HG03469 (cell line): Measurements from ENCODE around the gene MYO1A.
"Not testable (repeated sequence)": the region's sequence is repeated elsewhere in the genome, so short reads cannot be mapped to it uniquely, and the experiment has no call there.

Experiments
- ATAC-seq: cut with Tn5 transposase; IDR thresholded peaks from one replicate; pipeline ENCODE4 v1.9.1; 2021; ENCODE audit warnings: mild to moderate bottlenecking, moderate library complexity, moderate number of reproducible peaks; ENCODE audit not compliant: unreplicated experiment

Gene MYO1A

DNA sequence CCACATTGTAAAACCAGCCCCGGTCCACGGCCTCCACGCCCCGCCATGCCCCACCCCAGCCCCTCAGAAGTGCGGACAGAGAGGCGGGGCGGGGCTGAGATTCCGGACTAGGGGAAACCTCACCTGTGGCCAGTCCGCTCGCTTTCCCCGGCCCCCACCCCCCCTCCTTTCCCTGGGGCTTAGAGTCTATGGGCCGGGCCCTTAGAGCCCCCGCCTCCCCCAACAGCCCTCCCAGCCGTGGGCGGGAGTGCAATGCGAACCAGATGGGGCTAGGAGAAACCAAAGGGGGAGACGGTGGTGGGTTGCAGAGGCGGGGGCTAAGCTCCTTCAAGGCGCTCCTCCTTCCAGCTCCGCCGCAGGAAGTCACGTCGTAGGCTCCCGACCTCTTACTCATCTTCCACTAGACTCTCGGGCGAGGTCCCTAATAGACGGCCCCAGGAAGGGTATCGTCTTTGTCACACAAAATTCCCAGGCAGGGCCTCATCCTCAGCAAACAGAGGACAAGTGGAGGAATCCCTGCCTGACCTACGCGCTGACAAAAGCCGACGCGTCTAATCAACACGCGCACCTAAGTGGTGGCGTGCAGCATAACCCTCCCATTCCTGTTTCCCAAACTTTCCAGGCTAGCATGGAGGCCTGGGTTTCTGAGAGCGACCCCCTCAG, 37.9 kb upstream of the MYO1A start:
- ATAC-seq = no peak

DNA sequence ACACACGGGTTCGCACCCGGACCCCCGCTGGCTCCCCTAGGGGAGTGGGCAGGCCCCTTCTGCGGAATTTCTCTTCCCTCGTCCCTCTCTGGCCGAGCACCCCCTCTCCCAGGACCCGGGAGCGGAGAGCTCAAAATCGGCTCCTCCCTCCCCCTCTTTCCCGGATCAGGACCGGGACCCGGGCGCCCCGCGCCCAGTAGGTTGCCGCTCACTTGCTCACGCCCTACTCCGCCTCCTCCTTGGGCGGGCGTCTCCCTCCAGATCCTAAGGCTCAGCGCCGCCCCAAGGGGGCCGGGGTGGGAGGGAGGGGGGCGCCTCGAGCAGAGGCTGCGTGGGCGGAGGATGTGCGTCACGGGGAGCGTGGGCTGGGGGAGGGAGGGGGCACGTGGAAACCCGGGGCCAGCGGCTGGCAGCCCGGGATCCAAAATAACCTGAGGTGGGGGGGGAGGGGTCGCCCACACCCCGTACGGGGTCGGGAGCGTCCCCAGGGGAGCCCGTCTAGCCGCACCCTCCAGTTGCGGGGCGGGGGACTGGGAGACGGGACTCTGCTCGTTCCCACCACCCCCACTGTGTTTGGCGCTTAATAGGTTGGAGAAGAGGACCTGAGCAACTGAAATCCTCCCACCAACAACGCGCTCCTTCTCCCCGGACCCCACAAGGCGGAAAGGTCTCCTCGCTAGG, 37.2 kb upstream of the MYO1A start:
- no peak for ATAC-seq

GRCh38 chr12:57086493-57087009, 36.6 kb upstream of the MYO1A start:
- no peak for ATAC-seq

- no peak for ATAC-seq
Observed at GRCh38 chr12:57085999-57086492, 36.1 kb upstream of the MYO1A start.

DNA sequence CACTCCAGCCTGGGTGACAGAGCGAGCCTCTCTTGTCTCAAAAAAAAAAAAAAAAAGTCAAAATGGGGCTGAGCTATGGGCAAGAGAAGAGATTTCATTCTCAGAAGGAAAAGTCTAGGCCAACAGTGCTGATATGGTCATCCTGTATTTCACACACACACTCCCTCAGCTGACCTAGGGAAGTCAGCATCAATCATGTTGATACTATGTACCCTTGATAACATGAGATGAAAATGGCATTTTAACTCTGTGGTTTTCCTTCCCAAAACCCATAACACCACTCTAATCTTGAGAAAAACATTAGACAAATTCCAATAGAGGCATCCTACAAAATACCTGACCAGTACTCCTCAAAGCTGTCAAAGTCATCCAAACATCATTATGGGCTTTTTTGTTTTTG, 30.9 kb upstream of the MYO1A start:
- no peak for ATAC-seq

DNA sequence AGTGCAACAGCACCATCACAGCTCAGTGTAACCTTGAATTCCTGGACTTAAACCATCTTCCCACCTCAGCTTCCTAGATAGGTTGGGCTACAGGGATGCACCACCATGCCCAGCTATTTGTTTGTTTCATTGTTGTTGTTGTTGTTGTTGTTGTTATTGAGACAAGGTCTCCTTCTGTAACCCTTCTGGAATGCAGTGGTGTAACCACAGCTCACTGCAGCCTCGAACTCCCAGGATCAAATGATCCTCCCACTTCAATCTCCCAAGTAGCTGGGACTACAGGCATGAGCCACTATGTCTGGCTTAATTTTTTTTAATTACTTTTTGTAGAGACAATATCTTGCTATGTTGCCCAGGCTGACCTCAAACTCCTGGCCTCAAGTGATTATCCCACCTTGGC, 29.9 kb upstream of the MYO1A start:
- ATAC-seq = no peak

DNA sequence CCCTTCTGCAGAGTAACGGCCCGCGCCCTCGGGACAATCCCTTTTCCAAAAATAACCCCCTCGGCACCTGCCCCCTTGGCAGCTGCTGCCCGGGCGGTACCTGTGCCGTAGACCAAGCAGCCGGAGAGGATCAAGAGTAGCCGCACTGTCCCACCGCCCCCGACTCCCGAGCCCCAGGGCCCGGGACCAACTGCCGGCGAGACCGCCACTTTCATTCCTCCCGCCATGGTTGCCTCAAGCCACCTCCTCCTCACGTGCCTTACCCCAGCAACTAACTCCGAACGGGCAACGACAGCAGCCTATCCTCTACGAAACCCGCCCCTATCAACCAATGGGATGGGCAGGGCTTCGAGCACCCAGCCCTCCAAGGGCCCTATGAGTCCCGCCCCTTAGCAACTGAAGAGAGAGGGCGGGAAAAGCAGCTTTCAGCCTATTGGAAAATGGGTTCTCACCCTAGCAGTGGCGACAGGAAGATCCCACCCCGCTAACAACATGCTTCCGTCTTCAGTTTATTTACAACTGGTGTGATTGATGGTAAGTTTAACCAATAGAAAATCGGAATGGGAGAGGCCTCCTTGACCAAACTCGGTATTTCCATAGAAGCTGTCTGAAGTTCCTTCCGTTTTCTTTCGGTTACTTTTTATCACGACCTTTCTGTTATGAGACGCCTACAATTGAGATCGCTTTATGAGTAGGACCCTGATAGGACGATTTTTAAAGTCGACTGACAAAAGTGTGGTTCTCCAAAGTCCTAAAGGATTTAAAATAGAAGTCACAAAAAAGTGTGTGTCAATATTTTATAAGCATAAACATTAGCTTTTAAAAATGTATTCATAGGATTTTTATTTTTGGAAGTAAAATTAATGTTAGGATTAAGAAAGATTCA, 28.8 kb upstream of the MYO1A start, which contains the start of gene NEMP1:
TSS of gene NEMP1 (minus strand) at position 273 of the 886 bp plus-strand sequence. CDS start at position 227, 46 bp downstream.
- ATAC-seq = peak; percentile 91

DNA sequence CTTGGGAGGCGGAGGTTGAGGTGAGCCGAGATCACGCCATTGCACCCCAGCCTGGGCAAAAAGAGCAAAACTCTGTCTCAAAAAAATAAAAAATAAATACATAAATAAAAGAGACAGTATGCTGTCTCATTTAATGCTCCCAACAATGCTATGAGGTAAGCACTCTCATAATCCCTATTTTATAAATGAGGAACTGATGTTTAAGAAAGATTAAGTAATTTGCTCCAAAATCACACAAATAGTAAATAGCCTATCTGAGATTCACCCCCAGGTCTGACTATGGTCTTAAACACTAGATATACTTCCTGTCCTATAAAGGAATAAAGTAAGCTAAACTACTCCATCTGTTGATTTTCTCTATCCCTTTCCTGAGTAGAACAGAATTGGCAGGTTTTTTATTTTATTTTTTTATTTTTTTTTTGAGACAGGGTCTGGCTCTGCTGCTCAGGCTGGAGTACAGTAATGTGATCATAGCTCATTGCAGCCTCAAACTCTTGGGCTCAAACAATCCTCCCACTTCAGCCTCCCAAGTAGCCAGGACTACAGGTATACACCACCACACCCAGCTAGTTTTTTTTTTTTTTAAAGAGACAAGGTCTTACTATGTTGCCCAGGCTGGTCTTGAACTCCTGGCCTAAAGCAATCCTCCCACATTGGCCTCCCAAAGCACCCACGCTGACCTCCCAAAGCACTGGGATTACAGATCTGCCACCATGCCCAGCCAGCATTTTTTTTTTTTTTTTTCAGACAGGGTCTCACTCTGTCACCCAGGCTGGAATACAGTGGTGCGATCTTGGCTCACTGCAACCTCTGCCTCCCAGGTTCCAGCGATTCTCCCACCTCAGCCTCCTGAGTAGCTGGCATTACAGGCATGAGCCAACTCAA, 23.9 kb upstream of the MYO1A start:
- not testable (repeated sequence) for ATAC-seq

DNA sequence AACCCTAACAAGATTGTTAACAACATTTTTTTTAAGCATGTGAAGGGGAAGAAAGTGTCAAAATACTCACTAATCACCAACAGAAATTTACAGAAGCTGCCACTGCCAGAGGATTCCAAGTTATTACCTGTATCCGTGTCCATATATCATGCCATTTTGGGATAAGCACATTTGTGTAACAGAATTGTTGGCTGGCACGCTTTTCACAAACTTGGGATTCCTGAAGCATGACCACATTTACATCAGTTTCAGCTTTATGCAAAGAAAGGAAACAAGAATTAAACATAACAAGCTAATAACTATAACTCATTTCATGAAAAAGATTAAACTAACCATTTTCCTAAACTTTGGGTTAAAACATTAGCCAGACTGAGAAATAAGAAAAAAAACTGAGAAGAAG, 22.7 kb upstream of the MYO1A start:
- ATAC-seq = no peak

GRCh38 chr12:57069523-57069922, 19.6 kb upstream of the MYO1A start:
- peak; percentile 78 for ATAC-seq

GRCh38 chr12:57066245-57066644, 16.3 kb upstream of the MYO1A start:
- ATAC-seq = no peak

- peak; percentile 68 for ATAC-seq
Observed at GRCh38 chr12:57063991-57064685, 14.2 kb upstream of the MYO1A start.

DNA sequence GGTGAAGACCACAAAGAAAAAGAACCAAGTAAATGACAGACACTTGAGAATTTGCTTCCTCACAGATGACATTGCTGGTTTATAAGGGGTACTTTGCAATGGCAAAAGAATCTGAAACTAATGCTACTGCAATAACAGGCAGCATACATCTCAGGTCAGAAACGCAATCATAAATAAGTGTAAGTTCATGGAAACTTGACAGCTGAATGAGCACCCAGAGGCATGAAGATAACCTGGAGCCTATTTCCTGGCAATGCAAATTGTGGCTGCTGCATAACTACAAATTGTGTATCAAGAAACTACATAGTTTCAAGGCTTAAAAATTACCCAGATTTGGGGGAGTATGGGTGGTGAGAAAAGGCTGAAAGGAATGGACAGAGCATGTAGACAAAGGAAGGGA, 8.5 kb upstream of the MYO1A start:
- ATAC-seq = no peak

DNA sequence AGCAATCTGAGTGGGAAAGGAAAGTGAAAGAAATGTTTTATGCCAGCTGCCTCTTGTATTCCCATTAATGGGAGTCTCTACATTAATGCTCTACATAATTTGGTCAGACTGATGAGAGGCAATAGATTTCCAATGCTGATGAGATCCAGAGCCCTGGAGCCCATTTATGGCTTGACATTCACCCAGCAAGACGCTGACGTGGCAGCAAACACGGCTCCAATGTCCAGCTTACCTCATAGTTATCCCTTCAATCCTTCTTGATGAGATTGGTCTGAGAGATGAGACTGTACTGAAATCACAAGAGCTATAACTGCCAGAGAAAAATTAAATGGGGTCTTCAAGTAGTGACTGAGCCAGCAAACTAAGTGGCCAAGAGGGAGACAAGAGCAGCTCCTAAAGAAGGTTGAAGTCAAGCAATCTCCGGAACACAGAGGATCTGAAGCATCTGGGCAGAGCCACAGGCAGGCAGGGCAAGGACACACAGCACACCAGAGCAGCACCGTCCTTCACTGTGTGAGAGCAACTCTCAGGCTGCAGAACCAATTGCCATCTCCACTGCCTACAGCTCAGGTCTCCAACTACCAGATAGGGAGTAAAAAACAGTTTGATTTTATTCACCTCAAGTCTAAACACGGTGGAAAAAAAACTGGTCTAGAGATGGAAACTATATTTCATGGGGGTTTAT, 7.3 kb upstream of the MYO1A start:
- no peak for ATAC-seq

DNA sequence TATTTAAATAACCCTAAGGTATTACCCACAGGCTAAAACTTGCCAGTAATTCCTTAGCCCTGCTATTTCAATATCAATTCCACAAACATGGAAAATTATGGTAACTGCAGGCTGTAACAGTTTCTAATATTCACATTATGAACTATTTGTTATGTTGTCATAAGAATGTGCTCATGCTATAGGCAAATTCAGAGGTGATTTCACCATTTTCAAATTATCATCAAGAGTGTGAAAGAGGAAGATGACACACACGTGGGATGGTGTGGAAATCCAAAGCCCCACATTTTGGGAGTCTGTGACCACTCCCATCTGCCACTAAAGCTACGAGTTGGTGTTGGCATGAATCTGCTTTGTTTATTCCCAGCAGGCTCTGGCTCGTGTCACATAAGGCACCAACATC, 5.9 kb upstream of the MYO1A start:
- no peak for ATAC-seq

GRCh38 chr12:57053901-57054300, 4.0 kb upstream of the MYO1A start:
- not testable (repeated sequence) for ATAC-seq

GRCh38 chr12:57053146-57053545, 3.2 kb upstream of the MYO1A start:
- ATAC-seq = not testable (repeated sequence)

DNA sequence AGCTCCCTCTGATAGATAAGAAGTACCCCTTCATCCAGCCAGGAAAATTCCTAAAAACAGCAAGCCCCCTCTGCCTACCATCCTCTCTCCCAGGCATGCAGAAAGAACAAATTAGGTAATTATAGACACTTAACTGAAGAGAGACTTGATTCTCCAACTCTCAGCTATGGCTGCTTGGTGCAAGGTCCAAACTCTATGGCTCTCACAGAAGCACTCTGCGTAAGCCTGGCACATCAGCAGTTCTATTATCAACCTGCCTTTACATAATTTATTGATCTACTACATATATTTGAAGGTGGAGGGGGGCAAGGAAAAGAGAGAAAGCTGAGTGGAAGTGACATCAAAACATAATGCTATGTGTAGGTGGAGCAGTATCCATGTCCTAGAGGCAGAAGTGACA, 1.1 kb upstream of the MYO1A start:
- ATAC-seq = no peak

DNA sequence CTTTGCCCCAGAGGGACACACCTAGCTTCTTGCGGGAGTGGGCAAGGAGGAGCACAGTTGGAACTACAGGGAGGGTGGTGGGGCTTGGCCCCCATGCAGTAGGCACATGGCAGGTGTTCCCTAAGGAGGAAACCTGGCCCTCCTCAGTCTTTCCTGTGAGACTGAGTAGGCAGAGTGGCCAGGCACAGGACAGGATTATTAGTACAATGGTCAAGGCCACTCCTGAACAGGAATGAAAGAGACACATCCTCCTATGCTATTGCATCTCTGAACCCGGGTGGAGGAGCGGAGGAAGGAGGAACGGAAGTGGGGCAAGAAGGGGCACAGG, 846 bp downstream of the MYO1A start:
- no peak for ATAC-seq
